ENCODE measurements around the gene CCL19. TPM values are rescaled to one million over a fixed set of nuclear protein-coding genes. Genes with fewer than 3 reads are reported as not detected.

The CCL19 gene
- total and polyA plus RNA-seq, 8 donors: 0.28 to 36.3 (median 0.75) TPM; not detected in 2

GRCh38 chr9:34707130-34707529 is 16.1 kb upstream of the CCL19 start:
- intact Hi-C loops (cut with DNase I): no loop called here
- H3K27ac ChIP-seq: no peak overlapping the region
- ATAC-seq: no peak
- no peaks in the 10 kb centered on the region for H3K27me3 ChIP-seq
- H3K4me3 ChIP-seq: no peak overlapping the region
- no peaks in the 10 kb centered on the region for H3K9me3 ChIP-seq
- no peaks in the 10 kb centered on the region for H3K36me3 ChIP-seq
- no peak for TF ChIP-seq CTCF (IDR thresholded peaks at IDR 0.05)
- DNase-seq: no peak
- H3K4me1 ChIP-seq: no peaks in the 10 kb centered on the region

GRCh38 chr9:34701769-34702736 is 11.0 kb upstream of the CCL19 start:
- Histone ChIP-seq H3K36me3 (no peaks in the 10 kb centered on the region), H3K4me1 (peaks cover 0 to 12% of the 10 kb centered on the region in 2 donors), H3K4me3 (peak overlapping the region; percentile 58 to 69), H3K27ac (peak overlapping the region in 1 of 2 donors; percentile 55), H3K9me3 (no peaks in the 10 kb centered on the region), H3K27me3 (peaks cover 0 to 17% of the 10 kb centered on the region in 2 donors)
- DNase-seq (peak; percentile 72 to 94 (median 86)), ATAC-seq (peak; percentile 96)
- intact Hi-C loops (cut with DNase I): no loop called here
- peak; percentile 98 to 100 for TF ChIP-seq CTCF (IDR thresholded peaks at IDR 0.05)

GRCh38 chr9:34701023-34701768 is 10.1 kb upstream of the CCL19 start:
- peak; percentile 42 to 94 (median 70) for DNase-seq
- peak overlapping the region; percentile 58 to 69 for H3K4me3 ChIP-seq
- peaks cover 0 to 17% of the 10 kb centered on the region in 2 donors for H3K27me3 ChIP-seq
- no peaks in the 10 kb centered on the region for H3K36me3 ChIP-seq
- peak; percentile 90 to 92 for TF ChIP-seq CTCF (IDR thresholded peaks at IDR 0.05)
- intact Hi-C loops (cut with DNase I): no loop called here
- H3K27ac ChIP-seq: peak overlapping the region in 1 of 2 donors; percentile 55
- H3K9me3 ChIP-seq: no peaks in the 10 kb centered on the region
- peak; percentile 97 for ATAC-seq
- peaks cover 0 to 12% of the 10 kb centered on the region in 2 donors for H3K4me1 ChIP-seq

GRCh38 chr9:34694811-34695210 is 3.7 kb upstream of the CCL19 start:
- no peaks in the 10 kb centered on the region for H3K9me3 ChIP-seq
- H3K36me3 ChIP-seq: no peaks in the 10 kb centered on the region
- H3K4me1 ChIP-seq: no peaks in the 10 kb centered on the region
- DNase-seq: no peak
- ATAC-seq: no peak
- no peak overlapping the region for H3K4me3 ChIP-seq
- H3K27ac ChIP-seq: no peak overlapping the region
- TF ChIP-seq CTCF (IDR thresholded peaks at IDR 0.05): no peak
- no peaks in the 10 kb centered on the region for H3K27me3 ChIP-seq
- intact Hi-C loops (cut with DNase I): no loop called here

- intact Hi-C loops (cut with DNase I): no loop called here
- no peak overlapping the region for H3K27ac ChIP-seq
Measured at GRCh38 chr9:34693560-34693959, 2.5 kb upstream of the CCL19 start.

More at GRCh38 chr9:34693560-34693959, 2.5 kb upstream of the CCL19 start:
- Histone ChIP-seq H3K4me1 (no peaks in the 10 kb centered on the region), H3K4me3 (no peak overlapping the region), H3K27me3 (no peaks in the 10 kb centered on the region), H3K36me3 (no peaks in the 10 kb centered on the region), H3K9me3 (no peaks in the 10 kb centered on the region)
- DNase-seq: no peak
- no peak for TF ChIP-seq CTCF (IDR thresholded peaks at IDR 0.05)
- ATAC-seq: no peak
